ENCODE results near the gene BAZ2B. TPM values are rescaled to one million over a fixed set of nuclear protein-coding genes. Genes with fewer than 3 reads are reported as not detected.

Gene BAZ2B
- total RNA-seq, 1 experiment from 2014 or later: 54.9 TPM

DNA sequence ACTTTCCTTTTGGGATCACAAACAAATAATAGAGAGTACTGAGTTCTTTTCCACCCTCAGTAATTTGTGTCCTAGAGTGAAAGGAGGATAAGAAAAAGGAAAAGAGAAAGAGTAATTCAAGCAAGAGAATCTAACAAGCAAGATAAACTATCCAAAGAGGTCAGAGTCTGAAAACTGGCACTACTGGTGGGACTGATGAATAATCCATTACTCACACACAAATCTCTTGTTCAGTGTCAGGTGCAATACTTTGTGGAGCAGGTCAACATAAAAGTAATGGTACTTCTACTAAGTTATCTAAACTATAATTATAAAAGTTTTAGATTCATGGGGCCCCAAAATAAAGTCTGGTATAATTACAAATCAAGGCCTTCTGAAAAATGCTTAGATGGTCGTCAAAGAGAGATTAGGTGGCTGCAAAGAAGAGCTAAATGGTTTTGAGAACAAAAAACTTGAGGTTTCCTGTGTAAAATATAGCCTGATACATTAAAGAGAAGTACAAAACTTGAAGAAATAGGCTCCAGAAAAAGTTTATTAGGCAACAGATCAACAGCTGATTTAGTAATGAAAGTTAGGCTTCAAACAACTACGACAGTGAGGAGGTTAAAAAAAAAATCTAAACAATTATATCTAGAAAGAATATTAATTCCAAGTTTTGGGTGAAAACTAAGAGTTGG is 109.4 kb downstream of the BAZ2B start:
- TF ChIP-seq, protein P1, sequence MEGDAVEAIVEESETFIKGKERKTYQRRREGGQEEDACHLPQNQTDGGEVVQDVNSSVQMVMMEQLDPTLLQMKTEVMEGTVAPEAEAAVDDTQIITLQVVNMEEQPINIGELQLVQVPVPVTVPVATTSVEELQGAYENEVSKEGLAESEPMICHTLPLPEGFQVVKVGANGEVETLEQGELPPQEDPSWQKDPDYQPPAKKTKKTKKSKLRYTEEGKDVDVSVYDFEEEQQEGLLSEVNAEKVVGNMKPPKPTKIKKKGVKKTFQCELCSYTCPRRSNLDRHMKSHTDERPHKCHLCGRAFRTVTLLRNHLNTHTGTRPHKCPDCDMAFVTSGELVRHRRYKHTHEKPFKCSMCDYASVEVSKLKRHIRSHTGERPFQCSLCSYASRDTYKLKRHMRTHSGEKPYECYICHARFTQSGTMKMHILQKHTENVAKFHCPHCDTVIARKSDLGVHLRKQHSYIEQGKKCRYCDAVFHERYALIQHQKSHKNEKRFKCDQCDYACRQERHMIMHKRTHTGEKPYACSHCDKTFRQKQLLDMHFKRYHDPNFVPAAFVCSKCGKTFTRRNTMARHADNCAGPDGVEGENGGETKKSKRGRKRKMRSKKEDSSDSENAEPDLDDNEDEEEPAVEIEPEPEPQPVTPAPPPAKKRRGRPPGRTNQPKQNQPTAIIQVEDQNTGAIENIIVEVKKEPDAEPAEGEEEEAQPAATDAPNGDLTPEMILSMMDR (conservative IDR thresholded peaks at IDR 0.05): no peak
- Histone ChIP-seq H3K79me1 (ENCODE audit: insufficient read depth, low read depth, low read length, poor library complexity, severe bottlenecking) (no peaks in the 10 kb centered on the region), H3K27ac (ENCODE audit: insufficient read length, low read depth, low read length) (no peak overlapping the region), H3K79me2 (ENCODE audit: insufficient read depth, low read length) (no peaks in the 10 kb centered on the region; the same call in 1 of the 2 replicates), H4K8ac (replicated peaks; ENCODE audit: insufficient read length, low read depth, low read length) (no peak overlapping the region), H2AFZ (ENCODE audit: low read length) (no peak overlapping the region), H3K56ac (ENCODE audit: insufficient read length, low read depth, low read length) (no peak overlapping the region), H2BK12ac (ENCODE audit: insufficient read length, low read depth, low read length) (no peak overlapping the region), H2BK20ac (ENCODE audit: low read depth, low read length, poor library complexity, severe bottlenecking) (no peak overlapping the region), H4K20me1 (ENCODE audit: control insufficient read depth, insufficient read depth, insufficient read length) (no peaks in the 10 kb centered on the region), H3K18ac (ENCODE audit: insufficient read length, low read depth, low read length) (no peak overlapping the region), H3K9me3 (ENCODE audit: control insufficient read depth, low read depth, low read length) (no peaks in the 10 kb centered on the region), H2AK5ac (ENCODE audit: insufficient read length, low read length) (no peak overlapping the region), H3K4ac (ENCODE audit: low read depth, low read length) (no peak overlapping the region), H3K23me2 (ENCODE audit: insufficient read length, low read depth, low read length, poor library complexity, severe bottlenecking) (no peaks in the 10 kb centered on the region), H2BK120ac (ENCODE audit: low read depth, low read length, poor library complexity, severe bottlenecking) (no peak overlapping the region), H4K91ac (ENCODE audit: insufficient read length, low read depth, low read length) (no peak overlapping the region), H3K4me2 (ENCODE audit: insufficient read depth, insufficient read length, low read length) (no peak overlapping the region), H3K27me3 (ENCODE audit: insufficient read depth, low read length) (no peaks in the 10 kb centered on the region), H4K5ac (ENCODE audit: insufficient read length, low read depth, low read length) (no peak overlapping the region), H3K23ac (ENCODE audit: insufficient read length, low read depth, low read length) (no peak overlapping the region), H3K9ac (ENCODE audit: extremely low read depth, insufficient read length, low read length) (no peak overlapping the region), H3K4me1 (ENCODE audit: insufficient read depth, low read length) (no peaks in the 10 kb centered on the region), H3T11ph (ENCODE audit: low read length) (no peak overlapping the region), H2BK15ac (ENCODE audit: low read depth, low read length) (no peak overlapping the region), H3K14ac (ENCODE audit: insufficient read depth, low read length) (no peak overlapping the region), H2BK5ac (ENCODE audit: insufficient read length, low read length) (no peak overlapping the region)
- no peaks in the 10 kb centered on the region for H3K4me1 Mint-ChIP-seq
- H3K27me3 Mint-ChIP-seq (ENCODE audit: low read depth): no peaks in the 10 kb centered on the region
- DNase-seq: no peak
- WGBS (ENCODE audit: extremely low coverage, insufficient read length, low lambda C conversion rate): no CpG with 5 or more reads among the region's 2 CpGs
- no peak overlapping the region; a peak in 1 of 7 replicates for H3K27ac Mint-ChIP-seq
- H3K4me3 Mint-ChIP-seq: no peak overlapping the region
- H3K36me3 Mint-ChIP-seq (ENCODE audit: insufficient read depth in 1 of 3, low read depth in 3 of 3): peaks cover 2 to 3% (median 2%) of the 10 kb centered on the region in 3 experiments; a peak in 5 of 7 replicates
- peaks cover 2% of the 10 kb centered on the region in 2 experiments; a peak in 2 of 5 replicates for H3K9me3 Mint-ChIP-seq

Data from H9 (cell line).